ENCODE data around the gene GALK1.

DNA sequence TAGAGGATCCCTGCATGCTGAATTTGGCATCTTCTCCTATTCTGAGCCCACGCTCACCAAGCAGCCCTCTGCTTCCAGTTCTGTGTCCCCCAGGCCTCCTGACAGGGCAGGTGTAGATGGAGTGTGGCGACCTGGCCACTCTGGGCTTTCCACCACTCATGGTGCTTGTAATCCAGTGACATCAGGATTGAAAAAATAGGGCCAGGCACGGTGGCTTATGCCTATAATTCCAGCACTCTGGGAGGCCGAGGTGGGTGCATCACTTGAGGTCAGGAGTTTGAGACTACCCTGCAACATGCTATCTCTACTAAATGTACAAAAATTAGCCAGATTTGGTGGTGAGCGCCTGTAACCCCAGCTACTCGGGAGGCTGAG, 49.0 kb upstream of the GALK1 start:
- TF ChIP-seq, protein P1, sequence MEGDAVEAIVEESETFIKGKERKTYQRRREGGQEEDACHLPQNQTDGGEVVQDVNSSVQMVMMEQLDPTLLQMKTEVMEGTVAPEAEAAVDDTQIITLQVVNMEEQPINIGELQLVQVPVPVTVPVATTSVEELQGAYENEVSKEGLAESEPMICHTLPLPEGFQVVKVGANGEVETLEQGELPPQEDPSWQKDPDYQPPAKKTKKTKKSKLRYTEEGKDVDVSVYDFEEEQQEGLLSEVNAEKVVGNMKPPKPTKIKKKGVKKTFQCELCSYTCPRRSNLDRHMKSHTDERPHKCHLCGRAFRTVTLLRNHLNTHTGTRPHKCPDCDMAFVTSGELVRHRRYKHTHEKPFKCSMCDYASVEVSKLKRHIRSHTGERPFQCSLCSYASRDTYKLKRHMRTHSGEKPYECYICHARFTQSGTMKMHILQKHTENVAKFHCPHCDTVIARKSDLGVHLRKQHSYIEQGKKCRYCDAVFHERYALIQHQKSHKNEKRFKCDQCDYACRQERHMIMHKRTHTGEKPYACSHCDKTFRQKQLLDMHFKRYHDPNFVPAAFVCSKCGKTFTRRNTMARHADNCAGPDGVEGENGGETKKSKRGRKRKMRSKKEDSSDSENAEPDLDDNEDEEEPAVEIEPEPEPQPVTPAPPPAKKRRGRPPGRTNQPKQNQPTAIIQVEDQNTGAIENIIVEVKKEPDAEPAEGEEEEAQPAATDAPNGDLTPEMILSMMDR (conservative IDR thresholded peaks at IDR 0.05 in 1 of 2, IDR thresholded peaks at IDR 0.05 in 1 of 2; ENCODE audit: low read depth in 1 of 2, low read length in 2 of 2), result no peak
- TF ChIP-seq EZH2 (IDR thresholded peaks at IDR 0.05; ENCODE audit: low read length, missing control alignments), result no peak
